ENCODE results near the gene ADAMTS17. TPM values are rescaled to one million over a fixed set of nuclear protein-coding genes. Genes with fewer than 3 reads are reported as not detected.

ADAMTS17 gene
- total RNA-seq, 1 experiment from 2014 or later: 1.8 TPM

GRCh38 chr15:100022391-100022790, 319.4 kb downstream of the ADAMTS17 start:
- H3K4me3 Mint-ChIP-seq: no peak overlapping the region
- no peak overlapping the region for H3K27ac Mint-ChIP-seq
- no peaks in the 10 kb centered on the region for H3K27me3 Mint-ChIP-seq (ENCODE audit: low read depth)
- ChIA-PET CTCF (no interaction called here), POLR2A (no interaction called here)
- ATAC-seq (no peak), DNase-seq (ENCODE audit: low spot score) (no peak)
- peaks cover 21% of the 10 kb centered on the region for H3K9me3 Mint-ChIP-seq
- peaks cover 13% of the 10 kb centered on the region for H3K36me3 Mint-ChIP-seq
- no peak for TF ChIP-seq ZNF416 (CRISPR knock-in tag; IDR thresholded peaks at IDR 0.05)
- TF ChIP-seq, protein P1, sequence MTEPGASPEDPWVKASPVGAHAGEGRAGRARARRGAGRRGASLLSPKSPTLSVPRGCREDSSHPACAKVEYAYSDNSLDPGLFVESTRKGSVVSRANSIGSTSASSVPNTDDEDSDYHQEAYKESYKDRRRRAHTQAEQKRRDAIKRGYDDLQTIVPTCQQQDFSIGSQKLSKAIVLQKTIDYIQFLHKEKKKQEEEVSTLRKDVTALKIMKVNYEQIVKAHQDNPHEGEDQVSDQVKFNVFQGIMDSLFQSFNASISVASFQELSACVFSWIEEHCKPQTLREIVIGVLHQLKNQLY (CRISPR knock-in tag; IDR thresholded peaks at IDR 0.05): no peak
- no peak for TF ChIP-seq AR (CRISPR knock-in tag; IDR thresholded peaks at IDR 0.05)
- TF ChIP-seq ATF6 (CRISPR knock-in tag; IDR thresholded peaks at IDR 0.05): no peak
- no peak for TF ChIP-seq ZNF263 (CRISPR knock-in tag; IDR thresholded peaks at IDR 0.05; ENCODE audit: low read depth)
- TF ChIP-seq E2F4 (CRISPR knock-in tag; IDR thresholded peaks at IDR 0.05; ENCODE audit: borderline replicate concordance, low read depth): no peak
- no peak for TF ChIP-seq ZNF317 (CRISPR knock-in tag; IDR thresholded peaks at IDR 0.05; ENCODE audit: borderline replicate concordance, low read depth)
- TF ChIP-seq, protein P2, sequence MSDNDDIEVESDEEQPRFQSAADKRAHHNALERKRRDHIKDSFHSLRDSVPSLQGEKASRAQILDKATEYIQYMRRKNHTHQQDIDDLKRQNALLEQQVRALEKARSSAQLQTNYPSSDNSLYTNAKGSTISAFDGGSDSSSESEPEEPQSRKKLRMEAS (CRISPR knock-in tag; IDR thresholded peaks at IDR 0.05): no peak
- TF ChIP-seq ZNF219 (CRISPR knock-in tag; IDR thresholded peaks at IDR 0.05; ENCODE audit: borderline replicate concordance): no peak
- no peak for TF ChIP-seq NR2C2 (CRISPR knock-in tag; IDR thresholded peaks at IDR 0.05)
- no peak for TF ChIP-seq SMAD4 (CRISPR knock-in tag; IDR thresholded peaks at IDR 0.05)
- TF ChIP-seq HMGA2 (CRISPR knock-in tag; IDR thresholded peaks at IDR 0.05): no peak
- no peak for TF ChIP-seq ESRRA (CRISPR knock-in tag; IDR thresholded peaks at IDR 0.05; ENCODE audit: borderline replicate concordance)
- TF ChIP-seq, protein P3, sequence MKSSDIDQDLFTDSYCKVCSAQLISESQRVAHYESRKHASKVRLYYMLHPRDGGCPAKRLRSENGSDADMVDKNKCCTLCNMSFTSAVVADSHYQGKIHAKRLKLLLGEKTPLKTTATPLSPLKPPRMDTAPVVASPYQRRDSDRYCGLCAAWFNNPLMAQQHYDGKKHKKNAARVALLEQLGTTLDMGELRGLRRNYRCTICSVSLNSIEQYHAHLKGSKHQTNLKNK (CRISPR knock-in tag; IDR thresholded peaks at IDR 0.05): no peak
- TF ChIP-seq TP53 (CRISPR knock-in tag; IDR thresholded peaks at IDR 0.05): no peak
- TF ChIP-seq CREB1 (CRISPR knock-in tag; IDR thresholded peaks at IDR 0.05): no peak
- no peak for TF ChIP-seq EMX1 (CRISPR knock-in tag; IDR thresholded peaks at IDR 0.05)
- no peak for TF ChIP-seq ERG (CRISPR knock-in tag; IDR thresholded peaks at IDR 0.05)
- no peak for TF ChIP-seq E2F1 (CRISPR knock-in tag; IDR thresholded peaks at IDR 0.05)
- peaks cover 15% of the 10 kb centered on the region for H3K4me1 Mint-ChIP-seq
